Measurements from ENCODE around the gene KCNK3.

- TF ChIP-seq CTCF (IDR thresholded peaks at IDR 0.05; ENCODE audit: low read depth, low read length) (no peak), EZH2phosphoT487 (IDR thresholded peaks at IDR 0.05; ENCODE audit: low read depth) (no peak)
Observed at GRCh38 chr2:26671691-26672090, 20.8 kb upstream of the KCNK3 start.

Data from OCI-LY3 (cell line).